HS-5 (cell line): ENCODE results near the gene COX6B2.
"Not testable (repeated sequence)": the region's sequence is repeated elsewhere in the genome, so short reads cannot be mapped to it uniquely, and the experiment has no call there.

Experiments used
- DNase-seq: peaks from one replicate; pipeline ENCODE4 v3.0.0-alpha.2; 2012; ENCODE audit warnings: low read depth

Gene COX6B2, protein sequence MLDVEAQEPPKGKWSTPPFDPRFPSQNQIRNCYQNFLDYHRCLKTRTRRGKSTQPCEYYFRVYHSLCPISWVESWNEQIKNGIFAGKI

DNA sequence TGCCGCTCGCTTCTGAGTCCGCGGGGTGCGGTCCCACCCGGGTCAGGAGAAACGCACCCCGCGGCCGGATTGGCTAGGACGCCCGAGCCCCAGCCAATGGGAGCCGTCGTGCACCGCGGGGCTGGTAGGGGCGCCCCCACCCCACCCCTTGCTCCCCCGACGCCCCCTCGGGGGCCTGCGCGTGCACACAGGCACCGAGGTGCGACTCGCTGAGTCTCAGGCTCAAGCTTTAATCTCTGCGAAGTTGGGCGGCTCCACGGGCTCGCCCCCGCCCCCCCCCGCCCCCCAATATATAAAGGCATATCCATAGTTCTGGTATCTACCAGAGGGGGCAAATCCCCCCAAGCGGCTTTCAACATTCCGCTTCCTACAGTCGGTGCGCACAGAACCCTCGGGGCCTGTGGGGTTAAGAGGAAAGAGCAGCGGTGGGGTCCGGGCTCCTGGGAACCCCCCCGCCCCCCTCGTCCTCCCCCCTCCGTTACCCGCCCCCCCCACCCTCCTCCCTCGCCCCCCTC, at the start of gene COX6B2:
Gene COX6B2, minus strand, starts transcription at position 22 of the 515 bp plus-strand sequence. CDS start 198 bp downstream, outside the sequence.
- DNase-seq = no peak

DNA sequence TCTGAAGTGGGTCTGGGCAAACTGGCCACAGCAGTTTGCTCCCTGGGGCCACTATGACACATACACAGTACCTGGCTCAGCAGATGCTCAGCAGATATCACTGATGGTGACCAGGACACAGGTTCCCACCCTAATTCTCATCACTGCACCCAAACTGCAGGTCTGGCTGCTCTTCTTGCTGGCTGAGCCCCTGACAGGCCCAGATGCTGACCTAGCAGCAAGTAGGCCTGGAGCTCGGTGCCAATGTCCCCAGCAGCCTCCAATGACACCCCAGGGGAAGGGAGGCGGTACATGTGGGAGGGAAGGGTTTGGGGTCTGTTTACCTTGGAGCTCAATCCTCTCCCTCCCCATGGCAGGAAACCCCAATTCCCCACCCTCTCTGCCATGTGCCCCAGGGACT, 48.0 kb upstream of the COX6B2 start:
- DNase-seq = no peak

DNA sequence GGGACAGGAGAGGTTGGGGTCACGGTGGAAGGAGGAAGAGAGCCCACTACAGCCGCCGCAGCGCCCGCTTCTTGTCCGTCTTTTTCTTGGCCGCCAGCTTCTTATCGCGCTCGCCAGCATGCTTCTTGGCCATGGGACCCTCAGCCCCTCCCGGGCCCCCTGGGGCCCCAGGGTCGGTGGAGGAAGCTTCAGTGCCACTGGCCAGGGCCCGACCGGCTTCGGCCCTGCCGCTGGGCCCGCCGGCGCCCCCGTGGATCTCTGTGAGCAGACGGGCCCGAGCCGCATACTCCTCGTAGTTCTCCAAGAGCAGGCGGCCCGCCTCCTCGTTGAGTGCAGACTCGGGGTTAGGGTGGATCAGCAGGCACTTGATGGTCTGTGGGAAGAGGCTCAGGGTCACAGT, 46.9 kb upstream of the COX6B2 start:
- DNase-seq = not testable (repeated sequence)

DNA sequence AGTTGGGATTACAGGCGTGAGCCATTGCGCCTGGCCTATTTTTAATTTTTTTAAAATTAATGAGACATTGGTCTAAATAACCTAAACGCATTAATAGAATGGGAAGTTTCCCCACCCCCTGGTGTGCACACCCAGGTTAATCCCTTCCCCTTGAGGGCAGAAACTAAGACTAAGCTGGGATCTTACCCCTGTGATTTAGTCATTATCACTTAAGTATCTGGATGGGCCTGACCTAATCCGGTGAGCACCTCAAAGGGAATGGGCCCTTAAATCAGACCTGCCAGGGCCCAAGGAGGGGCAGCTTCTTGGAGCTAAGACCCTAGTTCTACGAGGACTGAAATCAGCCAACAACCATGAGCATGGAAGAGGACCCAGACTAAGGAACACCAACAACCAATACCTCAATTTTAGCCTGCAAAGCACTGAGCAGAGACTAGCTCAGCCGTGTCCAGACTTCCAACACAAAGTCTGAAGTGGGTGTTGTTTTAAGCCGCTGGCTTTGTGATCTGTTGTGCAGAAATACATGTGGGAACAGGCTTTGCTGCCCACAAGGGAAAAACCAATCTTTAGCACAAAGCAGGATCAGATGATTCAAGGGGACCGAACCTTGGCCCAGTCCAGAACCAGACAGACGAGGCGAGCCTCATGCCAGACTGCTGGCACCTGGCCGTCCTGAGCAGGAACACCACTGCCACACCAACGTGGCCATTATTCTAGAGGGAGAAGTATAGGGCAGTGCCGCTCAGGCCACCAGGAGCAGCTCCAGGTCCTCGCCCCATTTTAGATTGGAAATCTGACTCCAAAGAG, 46.0 kb upstream of the COX6B2 start:
- DNase-seq = no peak

DNA sequence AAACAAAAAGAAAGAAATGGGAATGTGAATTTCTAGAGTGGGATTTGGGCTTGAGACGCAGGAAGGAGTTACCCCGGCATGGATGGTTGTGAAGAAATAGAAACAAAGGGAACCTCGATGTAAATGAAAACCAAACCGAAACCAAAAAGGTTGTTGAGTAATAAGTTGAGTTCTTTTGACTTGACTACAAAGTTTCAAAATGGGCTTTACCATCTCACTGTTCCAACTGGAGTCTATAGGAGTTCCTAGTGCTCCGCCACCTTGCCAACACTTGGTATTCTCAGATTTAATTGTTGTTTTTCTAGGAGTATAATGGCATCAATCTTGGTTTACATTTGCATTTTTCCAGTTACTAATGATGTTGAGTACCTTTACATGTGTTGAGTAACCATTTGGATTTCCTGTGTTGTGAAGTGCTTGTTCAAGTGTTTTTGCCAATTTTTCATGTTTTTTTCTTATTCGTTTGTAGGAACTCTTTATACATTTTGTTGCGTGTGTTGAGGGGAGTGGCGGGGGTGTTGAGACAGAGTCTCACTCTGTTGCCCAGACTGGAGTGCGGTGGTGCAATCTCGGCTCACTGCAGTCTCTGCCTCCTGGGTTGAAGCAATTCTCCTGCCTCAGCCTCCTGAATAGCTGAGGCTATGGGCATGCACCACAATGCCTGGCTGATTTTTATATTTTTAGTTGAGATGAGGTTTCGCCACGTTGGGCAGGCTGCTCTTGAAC, 43.8 kb upstream of the COX6B2 start:
- no peak for DNase-seq

DNA sequence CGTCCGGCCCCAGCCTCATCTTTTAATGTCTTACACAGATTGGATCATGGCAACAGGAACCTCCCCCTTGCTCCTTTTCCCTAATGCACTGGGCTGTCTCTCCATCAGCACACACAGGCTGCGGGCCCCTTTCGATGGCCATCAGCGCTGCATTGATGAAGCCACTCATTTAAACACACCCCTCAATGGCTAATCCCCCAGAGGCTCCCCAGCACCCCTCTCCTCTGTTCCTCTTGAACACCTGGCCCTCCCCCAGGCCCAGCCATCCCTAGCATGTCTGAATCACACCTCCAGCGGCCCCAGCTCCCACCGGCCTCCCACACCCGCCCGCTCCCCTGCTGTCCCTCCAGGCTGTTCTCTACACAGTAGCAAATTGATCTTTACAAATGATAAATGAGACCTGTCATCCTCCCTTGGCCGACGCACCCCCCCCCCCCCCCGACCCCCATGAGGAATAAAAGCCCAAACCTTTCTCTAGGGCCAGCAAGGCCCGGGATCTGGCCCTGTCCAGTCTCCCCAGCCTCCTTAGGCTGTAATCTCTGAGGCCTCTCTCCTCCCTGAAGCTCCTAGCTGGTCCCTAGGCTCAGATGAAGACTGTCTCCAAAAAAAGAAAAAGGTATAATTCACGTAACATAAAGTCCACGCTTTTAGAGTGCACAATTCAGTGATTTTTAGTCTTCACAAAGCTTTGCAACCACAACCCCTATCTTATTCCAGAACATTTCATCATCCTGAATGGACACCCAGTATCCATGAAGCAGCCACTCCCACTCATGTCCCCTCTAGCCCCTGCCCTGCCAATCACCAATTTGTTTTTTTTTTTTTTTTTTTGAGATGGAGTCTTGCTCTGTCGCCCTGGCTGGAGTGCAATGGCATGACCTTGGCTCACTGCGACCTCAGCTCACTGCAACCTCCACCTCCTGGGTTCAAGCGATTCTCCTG, 38.6 kb upstream of the COX6B2 start:
- DNase-seq = no peak

DNA sequence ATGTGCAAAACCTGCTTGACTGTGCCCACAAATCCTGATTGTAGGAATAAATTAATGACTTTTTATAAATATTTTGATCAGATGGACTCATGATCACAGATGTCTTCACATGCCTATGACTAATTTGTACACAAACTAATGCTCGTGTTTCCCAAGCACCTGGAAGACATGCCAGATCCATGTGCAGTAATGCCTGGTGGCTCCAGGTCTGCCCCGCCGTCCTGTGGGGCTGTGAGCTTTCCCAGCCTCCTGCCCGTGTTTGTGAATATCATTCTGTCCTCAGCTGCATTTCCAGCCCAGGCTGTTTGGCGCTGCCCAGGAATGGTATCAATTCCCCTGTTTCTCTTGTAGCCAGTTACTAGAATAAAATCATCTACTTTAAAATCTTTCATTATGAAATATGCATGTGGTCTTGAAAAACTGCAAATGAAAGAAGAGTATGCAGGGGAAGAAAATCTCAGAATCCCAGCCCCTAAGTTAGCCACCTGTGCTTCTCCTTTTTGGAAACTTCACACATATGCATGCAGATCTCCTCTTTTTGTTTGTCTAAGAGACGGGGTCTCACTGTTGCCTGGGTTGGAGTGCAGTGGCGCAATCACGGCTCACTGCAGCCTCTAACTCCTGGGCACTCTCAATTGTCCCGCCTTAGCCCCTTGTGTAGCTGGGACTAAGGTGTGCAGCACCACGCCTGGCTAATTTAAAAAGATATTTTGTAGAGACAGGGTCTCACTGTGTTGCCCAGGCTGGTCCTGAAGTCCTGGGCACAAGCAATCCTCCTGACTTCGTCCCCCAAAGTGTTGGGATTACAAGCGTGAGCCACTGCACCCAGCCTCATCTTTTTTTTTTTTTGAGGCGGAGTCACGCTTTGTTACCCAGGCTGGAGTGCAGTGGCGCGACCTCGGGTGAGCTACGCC, 37.4 kb upstream of the COX6B2 start:
- DNase-seq = no peak

DNA sequence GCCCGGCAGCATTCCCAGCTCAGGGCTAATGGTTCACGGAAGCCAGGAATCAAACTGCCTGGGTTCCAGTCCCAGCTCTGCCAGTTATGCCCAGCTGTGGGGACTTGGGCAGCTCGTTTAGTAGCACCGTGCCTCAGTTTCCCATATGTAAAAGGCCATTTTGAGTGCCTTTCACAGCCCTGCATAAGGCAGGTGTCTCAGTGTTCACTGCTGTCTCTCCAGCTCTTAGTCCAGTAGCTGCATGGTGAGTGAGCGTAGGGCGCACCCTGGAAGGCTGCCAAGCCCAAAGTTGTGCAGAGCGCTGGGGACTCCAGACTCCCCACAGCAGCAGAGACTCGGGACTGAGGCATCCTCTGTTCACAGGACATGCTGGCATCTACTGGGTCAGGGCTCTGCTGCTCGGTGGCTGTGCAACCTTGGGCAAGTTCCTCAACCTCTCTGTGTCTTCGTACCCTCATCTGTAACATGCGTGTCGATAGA, 36.7 kb upstream of the COX6B2 start:
- DNase-seq = no peak

DNA sequence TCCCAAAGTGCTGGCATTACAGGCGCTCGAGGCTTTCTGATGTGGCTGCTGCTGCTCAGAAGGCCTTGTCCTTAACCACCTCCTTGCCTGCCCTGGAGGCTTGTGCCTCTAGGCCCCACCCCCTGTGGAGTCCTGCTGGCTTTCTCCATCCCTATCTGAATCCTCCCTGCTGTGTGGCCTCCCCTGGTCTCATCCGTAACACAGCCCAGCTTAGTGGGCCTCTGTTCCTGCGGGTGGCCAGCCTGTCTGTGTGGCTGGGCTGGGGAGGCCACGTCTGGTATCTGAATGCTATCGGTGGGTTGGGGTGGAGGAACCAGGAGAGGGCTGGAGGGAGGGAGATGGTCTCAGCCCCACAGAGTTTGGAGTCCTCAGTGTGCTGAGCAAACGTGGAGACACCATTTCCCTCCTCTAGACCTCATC, 36.0 kb upstream of the COX6B2 start:
- DNase-seq = no peak

DNA sequence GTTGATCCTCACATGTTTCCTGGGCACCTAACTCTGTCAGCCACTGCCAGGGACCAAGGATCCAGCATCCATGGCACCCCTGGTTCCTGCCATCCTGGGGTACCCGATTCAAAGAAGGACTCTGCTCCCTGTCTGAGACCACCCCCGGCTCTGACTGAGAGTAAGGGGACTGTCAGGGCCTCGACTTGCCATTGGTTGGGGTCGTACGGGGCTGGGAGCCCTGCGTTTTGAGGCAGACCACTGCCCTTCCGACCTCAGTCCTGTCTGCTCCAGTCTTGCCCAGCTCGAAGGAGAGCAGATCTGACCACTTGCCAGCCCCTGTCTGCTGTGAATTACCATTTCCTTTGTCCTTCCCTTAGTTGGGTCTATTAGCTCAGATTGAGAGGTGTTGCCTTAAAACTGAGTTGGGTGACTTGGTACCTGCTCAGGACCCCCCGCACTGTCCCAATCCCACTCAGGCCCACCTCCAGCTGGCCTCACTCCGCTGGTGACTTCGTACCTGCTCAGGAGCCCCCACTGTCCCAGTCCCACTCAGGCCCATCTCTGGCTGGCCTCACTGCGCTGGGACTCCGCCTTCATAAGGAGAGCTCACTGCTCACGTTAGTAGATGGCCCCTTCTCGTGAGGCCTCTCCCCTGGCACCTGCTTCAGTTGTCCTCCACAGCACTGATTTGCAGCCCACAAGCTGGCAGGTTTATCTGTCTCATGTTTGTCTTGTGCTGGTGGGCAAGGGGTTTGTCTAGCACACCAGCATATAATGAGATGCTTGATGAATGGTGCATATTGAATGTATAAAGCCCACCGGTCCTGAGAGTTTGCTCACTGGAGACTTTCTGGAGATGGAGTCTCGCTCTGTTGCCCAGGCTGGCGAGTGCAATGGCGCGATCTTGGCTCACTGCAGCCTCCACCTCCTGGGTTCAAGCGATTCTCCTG, 35.1 kb upstream of the COX6B2 start:
- DNase-seq = no peak

DNA sequence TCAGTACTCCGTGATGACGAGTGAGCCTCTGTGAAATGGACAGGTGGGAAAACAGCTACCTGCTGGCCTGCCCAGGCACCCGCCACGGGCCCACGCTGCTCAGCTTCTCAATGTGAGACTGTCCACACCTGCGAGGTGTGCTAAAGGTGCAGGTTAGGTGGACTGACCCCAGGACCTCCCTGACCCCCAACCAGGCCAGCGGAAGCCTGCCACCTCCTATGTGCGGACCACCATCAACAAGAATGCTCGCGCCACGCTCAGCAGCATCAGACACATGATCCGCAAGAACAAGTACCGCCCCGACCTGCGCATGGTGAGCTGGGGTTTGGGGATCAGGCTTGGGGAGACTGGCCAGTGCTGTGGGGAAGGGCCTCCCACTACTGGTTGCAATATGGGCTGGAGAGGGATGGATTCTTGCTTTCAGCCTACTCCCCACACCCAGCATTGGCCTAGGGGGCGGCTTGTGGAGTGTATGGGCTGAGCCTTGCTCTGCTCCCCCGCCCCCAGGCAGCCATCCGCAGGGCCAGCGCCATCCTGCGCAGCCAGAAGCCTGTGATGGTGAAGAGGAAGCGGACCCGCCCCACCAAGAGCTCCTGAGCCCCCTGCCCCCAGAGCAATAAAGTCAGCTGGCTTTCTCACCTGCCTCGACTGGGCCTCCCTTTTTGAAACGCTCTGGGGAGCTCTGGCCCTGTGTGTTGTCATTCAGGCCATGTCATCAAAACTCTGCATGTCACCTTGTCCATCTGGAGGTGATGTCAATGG, 33.4 kb upstream of the COX6B2 start:
- DNase-seq = no peak

DNA sequence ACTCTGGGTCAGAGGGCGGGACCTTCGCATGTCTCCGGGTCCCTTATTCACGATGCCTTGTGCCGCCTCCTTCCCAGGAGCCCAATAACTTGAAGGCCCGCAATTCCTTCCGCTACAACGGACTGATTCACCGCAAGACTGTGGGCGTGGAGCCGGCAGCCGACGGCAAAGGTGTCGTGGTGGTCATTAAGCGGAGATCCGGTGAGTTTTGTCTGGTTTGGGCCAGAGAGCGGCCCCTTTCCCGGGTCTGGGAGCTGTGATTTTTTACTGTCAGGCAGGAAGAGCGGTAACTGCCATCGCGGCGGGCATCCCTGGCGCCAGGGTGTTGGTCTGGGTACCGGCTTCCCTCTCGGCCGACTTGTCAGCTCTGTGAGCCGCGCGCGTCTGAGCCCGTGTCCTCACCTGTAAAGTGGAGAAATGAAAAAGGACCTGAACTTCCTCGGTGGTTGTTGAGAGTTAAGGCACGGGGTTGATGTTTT, 32.0 kb upstream of the COX6B2 start:
- no peak for DNase-seq

DNA sequence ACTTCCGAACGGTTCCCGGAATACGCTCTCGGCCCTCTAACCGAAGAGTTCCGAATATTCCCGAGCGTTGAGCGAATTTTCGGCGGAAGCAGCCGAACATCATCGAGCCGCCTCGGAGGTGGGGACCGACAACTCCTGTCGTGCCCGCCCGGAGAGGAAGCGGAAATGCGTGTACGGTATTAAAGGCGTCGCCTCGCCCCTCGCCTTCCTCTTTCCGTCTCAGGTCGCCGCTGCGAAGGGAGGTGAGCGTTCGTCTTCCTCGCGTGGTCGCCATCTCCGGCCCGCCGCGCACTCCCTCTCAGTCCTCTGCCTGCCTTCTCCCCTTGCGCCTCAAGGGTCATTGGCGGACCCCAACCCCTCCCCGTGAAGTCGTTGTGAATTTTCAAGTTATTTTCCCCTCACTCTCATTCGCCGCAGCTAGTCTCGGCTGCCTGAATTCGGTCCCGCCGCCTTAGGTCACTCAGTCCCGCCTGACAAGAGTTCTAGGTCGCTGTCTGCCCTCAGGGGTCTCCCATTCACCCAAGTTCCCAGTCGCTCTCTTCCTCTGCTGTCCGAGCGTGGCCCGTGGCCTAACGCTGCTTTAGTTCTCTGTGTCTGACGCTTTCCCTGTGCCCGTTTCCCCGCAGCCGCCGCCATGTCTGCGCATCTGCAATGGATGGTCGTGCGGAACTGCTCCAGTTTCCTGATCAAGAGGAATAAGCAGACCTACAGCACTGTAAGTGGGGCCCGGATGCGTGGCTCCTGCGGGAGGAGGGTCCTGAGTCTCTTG, 31.4 kb upstream of the COX6B2 start, which contains the start of gene RPL28:
Gene RPL28, plus strand, starts transcription at position 209 of the 769 bp plus-strand sequence. Its CDS starts 426 bp downstream, at position 635.
- peak; percentile 96 for DNase-seq

DNA sequence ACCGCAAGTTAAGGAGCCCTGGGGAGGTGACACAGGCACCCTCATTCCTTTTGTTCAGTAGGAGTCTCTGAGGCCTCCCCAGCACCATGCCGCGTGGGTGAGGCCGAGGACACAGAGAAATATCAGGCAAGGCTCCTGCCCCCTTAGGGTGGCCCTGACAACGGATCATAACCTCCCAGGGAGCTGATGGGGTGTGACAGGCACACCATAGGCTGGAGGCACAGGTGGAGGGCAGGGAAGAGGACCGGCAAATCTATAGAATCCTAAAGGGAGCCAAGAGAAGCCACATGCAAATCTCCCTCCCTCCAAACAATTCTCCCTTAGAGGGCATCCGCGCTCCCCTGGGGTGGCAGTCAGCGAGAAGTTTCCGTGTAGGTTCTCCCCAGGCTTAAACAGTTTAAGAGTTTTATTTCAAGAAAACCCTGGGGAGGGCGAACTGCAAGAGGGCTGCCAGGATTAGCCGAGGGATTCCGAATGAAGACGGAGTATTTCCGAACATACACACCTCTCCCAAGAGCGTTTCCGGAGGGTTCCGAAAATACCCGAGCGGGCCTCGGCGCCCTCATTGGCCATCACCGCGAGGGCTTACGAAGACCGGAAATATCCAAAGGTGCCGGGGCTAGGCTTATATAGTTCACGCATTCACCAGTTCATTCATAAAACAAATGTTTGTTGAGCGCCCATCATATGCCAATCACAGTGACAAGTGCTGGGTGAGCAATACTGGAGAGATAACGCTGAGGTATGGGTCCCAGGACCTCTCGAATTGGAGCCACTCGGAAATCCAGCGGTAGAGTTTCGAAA, 30.6 kb upstream of the COX6B2 start:
- DNase-seq = peak; percentile 94

DNA sequence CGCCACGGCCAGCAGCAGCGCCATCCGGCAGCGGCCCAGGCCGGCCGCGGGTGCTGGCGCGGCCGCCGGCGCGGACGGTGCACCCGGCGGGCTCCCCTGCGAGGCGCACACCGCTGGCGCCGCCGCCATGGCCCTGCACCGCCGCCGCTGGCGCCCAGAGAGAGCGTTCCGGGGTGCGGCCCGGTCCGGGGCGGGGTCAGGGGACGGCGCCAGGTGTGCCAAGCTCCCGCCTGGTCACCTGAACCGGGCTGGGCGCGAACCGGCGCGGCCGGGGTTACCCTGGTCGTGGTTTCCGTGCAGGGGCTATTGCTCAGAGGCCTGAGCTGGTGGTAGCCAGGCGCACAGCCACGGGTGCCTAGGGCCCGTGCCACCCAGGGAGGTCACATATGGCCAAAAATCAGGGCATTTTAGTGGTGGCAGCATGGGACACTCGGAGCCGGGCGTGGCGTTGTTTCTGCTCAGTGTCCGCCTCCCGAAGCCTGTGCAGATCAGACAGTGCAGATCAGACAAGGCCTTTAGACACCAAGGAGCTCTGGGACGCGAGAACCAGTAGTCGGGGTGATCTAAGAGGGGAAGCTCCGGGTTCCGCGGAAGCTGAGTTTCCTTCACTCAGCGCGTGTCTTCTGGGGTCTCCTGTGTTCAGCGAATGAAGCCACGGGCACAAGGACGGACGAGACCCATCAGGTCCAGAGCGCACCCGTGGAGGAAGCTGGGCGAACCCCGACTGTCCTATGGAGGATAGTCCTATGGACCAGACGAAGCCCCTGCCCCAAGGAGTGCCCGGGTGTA, 29.8 kb upstream of the COX6B2 start, which contains the start of gene TMEM238:
Gene TMEM238, minus strand, starts transcription at position 162 of the 789 bp plus-strand sequence. Its CDS starts 33 bp downstream, at position 129.
- no peak for DNase-seq
